DMS153 (cell line): ENCODE results near the gene TIAL1.
"Not testable (repeated sequence)": the region's sequence is repeated elsewhere in the genome, so short reads cannot be mapped to it uniquely, and the experiment has no call there.

Experiments used
- DNase-seq: peaks from one replicate; lab custom pipeline; 2025; lab: John Stamatoyannopoulos, UW

TIAL1 gene

DNA sequence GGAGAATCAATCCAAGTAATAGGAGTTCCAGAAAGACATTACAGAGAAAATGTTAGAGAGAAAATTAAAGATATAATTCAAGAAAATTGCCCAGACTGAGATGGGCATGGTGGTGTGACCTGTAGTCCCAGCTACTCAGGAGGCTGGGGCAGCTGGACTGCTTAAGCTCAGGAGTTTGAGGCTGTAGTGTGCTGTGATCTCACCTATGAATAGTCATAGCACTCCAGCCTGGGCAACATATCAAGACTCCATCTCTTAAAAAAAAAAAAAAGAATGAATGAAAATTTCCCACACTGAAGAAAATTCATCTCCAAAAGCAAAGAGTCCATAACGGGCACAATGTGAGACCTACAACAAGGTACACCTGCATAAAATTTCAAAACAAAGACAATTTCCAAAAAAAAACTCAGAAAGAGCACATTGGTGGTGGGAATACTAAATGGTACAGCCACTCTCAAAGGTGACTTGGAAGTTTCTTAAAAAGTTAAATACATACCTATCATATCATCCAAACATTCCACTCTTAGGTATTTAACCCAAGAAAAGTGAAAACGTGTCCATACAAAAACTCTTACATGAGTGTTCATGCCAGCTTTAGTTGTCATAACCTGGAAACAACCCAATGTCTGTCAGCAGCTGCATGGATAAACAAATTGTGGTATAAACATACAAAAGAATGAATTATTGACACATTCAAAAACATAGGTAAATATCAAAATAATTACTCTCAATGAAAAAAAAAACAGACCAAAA is 47.3 kb downstream of the TIAL1 start:
- DNase-seq: no peak

DNA sequence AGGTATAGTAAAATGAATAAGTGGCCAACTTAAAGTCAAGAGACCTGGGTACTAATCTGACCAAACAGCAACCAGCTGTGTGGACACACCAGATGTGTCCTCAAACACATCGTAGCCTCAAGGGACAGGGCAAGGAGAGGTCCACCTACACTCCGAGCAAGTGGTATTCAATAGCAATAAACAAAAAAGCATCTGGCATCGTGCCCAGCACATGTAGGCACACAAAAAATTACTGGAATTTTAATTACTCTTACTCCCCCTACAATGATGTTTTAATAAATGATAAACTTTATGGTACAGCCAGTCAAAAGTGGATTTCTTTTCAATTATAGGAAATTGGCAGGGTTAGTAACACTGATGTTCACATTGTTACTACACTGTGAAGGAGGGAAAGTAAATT is 50.8 kb downstream of the TIAL1 start:
- no peak for DNase-seq

GRCh38 chr10:119545310-119545709 is 51.5 kb downstream of the TIAL1 start:
- DNase-seq: no peak

DNA sequence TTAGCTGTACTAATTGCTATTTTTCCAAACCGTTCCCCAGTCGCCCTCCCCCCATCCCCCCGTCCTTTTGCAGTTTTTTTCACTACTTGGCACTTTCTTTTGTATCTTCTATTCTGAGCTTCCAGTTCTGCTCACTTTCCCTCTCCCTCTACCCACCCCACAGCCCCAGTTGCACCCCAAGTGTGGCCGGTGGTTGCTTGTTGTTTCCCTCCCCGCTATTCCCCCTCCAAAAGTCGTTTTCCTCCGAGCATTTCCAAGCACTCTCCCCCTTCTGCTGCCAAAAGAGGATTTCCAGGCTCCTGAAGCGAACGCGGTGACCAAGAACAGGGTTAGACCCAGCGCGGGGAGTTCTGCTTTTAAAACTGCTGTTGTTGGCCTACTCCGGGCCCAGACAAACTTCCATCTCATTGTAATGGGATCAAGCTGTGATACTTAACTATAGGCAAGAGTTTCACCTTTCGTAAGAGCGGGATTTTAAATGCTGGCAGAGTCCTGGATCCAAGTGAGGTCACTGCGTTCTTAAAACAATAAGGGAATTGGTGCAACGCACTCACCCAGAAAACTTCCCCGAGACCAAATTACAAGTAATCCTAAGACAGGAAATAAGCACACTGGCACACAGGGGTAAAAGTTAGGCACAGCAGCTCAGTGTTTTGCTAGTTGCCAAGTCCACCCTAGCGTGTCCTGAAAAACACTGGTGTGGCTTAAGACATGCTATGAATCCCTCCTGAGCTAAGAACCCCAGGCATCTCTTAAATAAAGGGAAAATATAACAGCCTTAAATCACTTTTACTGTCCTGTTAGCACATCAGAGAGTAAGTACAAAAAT is 52.7 kb downstream of the TIAL1 start:
- no peak for DNase-seq

- no peak for DNase-seq
Measured at GRCh38 chr10:119542988-119543813, 53.6 kb downstream of the TIAL1 start.

- DNase-seq: no peak
Measured at GRCh38 chr10:119542357-119542987, 54.3 kb downstream of the TIAL1 start, which contains the start of gene RGS10. Gene RGS10 (minus strand): TSS chr10:119542719. CDS start chr10:119542638, 81 bp downstream.

DNA sequence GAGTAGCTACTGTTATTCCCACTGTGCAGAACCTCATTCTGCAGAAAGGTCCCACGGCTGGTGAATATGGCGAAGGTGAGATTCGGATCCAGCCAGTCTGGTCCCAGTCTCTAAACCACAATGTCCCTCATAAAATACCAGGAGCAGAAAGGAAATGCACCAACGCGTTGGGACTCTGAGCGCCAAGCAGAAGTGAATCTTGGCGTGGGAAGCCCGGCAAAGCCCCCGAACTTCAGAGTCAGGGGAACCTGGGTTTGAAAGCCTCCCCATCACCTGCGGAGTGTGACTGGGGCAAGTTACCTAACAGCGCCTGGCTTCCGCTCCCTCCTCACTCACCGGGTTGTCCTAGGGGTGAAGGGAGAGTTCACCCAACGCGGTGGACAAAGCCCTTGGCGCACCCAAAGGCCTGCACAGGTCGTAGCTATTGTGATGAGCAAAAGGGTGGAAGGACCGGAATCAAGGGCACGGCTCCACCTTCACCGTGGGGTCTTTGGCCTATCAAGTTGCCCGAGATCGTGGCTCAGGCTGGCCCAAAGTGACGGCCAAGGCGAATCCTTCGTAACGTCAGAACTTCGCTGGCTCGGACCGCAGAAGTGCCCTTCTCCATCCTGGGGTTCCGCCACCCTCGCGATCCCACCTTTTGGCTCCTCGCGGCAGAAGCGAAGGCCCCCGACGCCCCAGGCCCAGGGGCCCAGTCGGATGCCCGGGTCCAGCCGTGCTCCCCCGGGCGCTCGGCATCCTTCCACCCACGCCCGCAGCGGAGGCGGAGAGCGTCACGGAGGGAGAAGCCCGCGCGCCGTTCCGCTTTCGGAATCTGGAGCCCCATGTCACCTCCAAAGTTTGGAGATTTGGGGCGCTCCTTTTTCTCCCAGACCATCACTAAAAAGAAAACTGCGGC is 55.1 kb downstream of the TIAL1 start:
- DNase-seq: no peak

GRCh38 chr10:119541046-119541445 is 55.7 kb downstream of the TIAL1 start:
- DNase-seq: no peak

- no peak for DNase-seq
Measured at GRCh38 chr10:119540038-119540437, 56.7 kb downstream of the TIAL1 start.

DNA sequence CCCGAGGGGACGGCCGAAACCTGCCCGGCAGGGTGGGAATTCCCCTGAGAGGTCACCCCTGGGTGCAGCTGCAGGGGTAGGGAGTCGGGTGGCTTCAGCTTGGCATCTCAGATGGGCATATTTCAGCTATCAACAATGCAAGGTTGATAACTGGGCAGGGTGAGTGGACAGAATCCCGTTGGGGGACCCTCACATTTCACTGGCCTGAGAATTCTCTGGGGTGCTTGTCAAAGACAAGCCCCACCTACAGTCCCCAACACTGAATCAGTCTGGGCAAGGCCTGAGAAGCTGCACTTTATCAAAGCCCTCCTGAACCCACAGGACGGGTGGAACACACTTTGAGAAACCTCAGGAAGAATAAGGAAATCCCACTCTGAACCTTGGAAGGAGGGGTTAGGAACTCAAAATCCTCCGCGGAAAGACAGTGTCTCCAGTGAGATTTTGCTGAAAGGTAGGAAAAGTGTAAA is 57.4 kb downstream of the TIAL1 start:
- no peak for DNase-seq

DNA sequence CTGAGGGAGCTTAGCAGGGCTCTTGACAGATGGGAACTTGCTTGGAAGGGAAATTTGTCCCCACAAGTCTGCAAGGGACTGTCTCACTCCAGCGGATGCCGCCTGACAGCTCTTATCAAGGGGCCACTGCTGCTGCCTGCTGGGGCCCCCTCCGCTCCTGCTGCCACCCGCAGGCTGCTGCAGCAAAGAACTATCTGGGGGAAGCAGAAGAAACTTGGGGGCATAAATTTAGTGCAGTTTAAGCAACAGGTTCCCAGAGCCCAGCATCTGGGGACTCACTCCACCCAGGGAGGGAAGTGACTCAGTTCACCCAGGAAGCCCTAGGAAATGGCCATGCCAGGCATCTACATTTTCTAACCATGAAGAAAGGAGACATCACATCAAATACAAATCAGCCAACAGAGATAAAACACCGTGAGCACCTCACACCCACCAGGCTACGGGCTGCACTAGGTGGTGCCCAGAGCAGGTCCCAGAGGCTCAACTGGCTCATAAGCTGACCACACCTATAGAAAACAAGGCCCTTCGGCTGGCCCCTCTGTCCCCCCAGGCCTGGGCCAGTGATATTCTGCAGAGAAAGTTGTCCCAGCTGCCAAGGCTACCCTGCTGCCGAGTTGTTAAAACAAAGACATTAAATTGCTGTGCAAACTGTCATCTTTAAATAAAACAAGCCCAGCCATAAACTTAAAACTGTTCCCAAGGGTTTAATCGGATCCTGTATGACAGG is 58.0 kb downstream of the TIAL1 start:
- no peak for DNase-seq

DNA sequence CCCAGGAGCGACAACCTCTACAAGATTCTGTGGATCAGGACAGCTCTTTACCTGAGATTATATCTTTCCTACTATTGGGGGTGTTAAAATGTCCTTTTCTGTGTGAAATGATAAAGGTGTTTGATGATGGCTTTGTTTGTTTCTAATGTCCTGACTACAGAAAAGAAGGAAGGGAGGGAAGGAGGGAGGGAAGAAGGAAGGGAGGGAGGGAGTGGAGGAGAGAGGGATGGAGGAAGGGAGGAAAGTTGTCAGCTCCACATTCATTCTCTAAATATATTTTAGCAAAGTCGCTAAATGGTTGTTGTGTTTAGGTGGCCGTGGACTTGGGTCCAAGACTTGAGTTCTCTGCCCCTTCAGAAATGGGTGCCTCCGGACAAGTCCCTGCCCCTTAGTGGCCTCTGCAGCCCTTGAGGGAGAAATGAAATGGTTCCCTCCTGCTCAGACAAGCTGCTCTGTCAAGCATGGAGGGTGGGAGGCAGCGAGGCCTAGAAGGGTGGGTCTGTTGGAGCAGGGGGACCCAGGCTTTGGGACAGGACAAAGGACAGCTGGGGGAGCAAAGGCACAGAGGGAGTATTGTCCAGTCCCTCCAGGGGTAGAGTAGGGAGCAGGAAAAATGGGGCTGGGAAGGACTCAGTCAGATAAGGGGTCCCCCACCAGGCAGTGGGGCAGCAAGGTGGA is 58.7 kb downstream of the TIAL1 start:
- DNase-seq: no peak

GRCh38 chr10:119536508-119537025 is 60.2 kb downstream of the TIAL1 start:
- no peak for DNase-seq

- DNase-seq: no peak
Measured at GRCh38 chr10:119535837-119536507, 60.8 kb downstream of the TIAL1 start.

GRCh38 chr10:119535305-119535704 is 61.5 kb downstream of the TIAL1 start:
- DNase-seq: no peak

- no peak for DNase-seq
Measured at GRCh38 chr10:119533473-119533872, 63.3 kb downstream of the TIAL1 start.

DNA sequence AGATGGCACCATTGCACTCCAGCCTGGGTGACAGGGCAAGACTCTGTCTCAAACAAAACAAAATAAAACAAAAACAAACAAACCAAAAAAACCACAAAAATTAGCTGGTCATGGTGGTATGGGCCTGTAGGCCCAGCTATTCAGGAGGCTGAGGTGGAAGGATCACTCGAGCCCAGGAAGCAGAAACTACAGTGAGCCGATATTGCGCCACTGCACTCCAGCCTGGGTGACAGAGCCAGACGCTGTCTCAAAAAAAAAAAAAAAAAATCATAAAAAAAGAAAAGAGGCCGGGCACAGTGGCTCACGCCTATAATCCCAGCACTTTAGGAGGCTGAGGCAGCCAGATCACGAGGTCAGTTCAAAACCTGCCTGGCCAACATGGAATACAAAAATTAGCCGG is 64.0 kb downstream of the TIAL1 start:
- DNase-seq: not testable (repeated sequence)

- DNase-seq: not testable (repeated sequence)
Measured at GRCh38 chr10:119532251-119532650, 64.5 kb downstream of the TIAL1 start.

DNA sequence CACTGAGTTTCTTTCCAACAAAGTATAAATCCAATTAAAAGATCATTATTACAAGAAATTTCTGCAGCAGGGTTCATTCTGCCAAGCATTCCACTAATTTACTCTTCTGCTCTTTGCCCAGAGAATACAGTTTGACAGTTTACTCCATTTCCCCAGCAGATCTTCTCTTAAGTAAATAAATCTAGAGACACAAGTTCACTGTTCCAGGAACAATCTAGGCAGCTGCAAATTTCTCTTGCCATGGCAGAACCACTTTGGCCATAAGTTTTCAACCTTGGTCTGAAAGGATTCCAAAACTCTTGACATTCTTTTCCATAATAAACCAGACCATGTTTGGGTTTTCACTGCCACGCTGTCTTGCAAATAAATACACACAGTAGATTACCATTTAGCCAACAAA is 65.7 kb downstream of the TIAL1 start:
- DNase-seq: no peak
